Vagina (tissue), 2 donors: ENCODE measurements around the gene RETREG1. TPM values are rescaled to one million over a fixed set of nuclear protein-coding genes. Genes with fewer than 3 reads are reported as not detected.

ENCODE experiments used
- DNase-seq, 2 donors: peaks; one replicate each; pipeline ENCODE4 v3.0.0-alpha.2; 2017; ENCODE audit errors: extremely low spot score in 2 of 2
- H3K27ac ChIP-seq: fragments of 200-600 bp; sonication (generic); one replicate; pipeline ENCODE4 v1.5.1; 2019
- H3K27me3 ChIP-seq: fragments of 200-600 bp; sonication (generic); one replicate; pipeline ENCODE4 v1.5.1; 2019
- H3K36me3 ChIP-seq, 2 donors: fragments of 200-600 bp; sonication (generic); one replicate each; pipeline ENCODE4 v1.5.1; 2017 to 2019
- H3K4me1 ChIP-seq: fragments of 200-600 bp; sonication (generic); one replicate; pipeline ENCODE4 v1.5.1; 2019
- H3K4me3 ChIP-seq, 2 donors: fragments of 200-600 bp; sonication (generic); 1 replicate in 1 of 2; 2 replicates in 1 of 2; pipeline ENCODE4 v1.5.1; 2016 to 2019
- H3K9me3 ChIP-seq: fragments of 200-600 bp; sonication (generic); one replicate; pipeline ENCODE4 v1.5.1; 2019
- POLR2A ChIP-seq, 2 donors: fragments of 450-650 bp; IDR thresholded peaks; one replicate each; pipeline ENCODE4 v1.6.1; 2017; ENCODE audit warnings: antibody characterized with exemption in 2 of 2, mild to moderate bottlenecking in 2 of 2, moderate library complexity in 2 of 2
- POLR2AphosphoS5 ChIP-seq, 2 donors: sonication (generic); formaldehyde crosslinking; IDR thresholded peaks; one replicate each; pipeline ENCODE4 v1.9.0; 2017; ENCODE audit warnings: antibody characterized with exemption in 2 of 2, mild to moderate bottlenecking in 2 of 2, low read depth in 1 of 2; ENCODE audit not compliant: insufficient read depth in 1 of 2
- intact Hi-C: fragments of 100-400 bp; cut with DNase I; formaldehyde crosslinking; loops from one replicate; pipeline ENCODE4 v1.15.1; 2023
- total RNA-seq: library from RNA; depleted of rRNA; stranded (reverse); fragments of >200 nt; gene quantifications from one replicate; pipeline ENCODE4 v1.2.3, GENCODE V29; 2016
- TF ChIP-seq, protein P1 (sequence below), 3 experiments: fragments of 450-650 bp in 2 of 3; fragments of 200-600 bp in 1 of 3; sonication (generic) in 1 of 3; IDR thresholded peaks; one replicate each; pipeline ENCODE4 v1.5.1; 2017 to 2019; ENCODE audit warnings: antibody characterized with exemption in 3 of 3, mild to moderate bottlenecking in 2 of 3, moderate library complexity in 2 of 3

Gene RETREG1
- total RNA-seq, 1 donor from 2014 or later, result 27.7 TPM

DNA sequence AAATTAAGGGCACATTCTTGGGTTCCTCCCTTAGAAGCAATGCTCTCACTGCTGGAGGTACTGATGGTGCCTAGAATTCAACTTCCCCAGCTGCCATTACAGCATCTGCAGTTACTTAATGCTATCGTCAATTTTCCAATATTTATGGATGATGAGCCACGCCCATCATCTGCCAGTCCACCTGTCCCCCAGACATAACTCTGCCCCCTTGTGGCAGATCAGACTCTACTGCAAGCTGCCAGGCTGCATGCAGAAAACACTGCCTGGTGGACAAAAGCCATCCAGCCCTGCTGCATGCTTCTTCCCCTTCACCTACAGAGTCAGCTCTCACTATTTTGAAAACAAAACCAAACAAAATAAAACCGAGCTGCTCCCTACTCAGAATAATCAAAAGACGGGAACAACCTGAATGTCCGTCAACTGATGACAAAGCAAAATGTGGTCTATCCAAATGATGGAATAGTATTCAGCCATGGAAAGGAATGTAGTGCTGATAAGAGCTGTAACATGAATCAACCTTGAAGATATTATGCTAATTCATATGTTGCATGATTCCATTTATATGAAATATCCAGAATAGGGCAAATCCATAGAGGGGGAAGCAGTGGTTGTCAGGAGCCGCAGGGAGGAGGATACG, 66.4 kb downstream of the RETREG1 start:
- intact Hi-C loops, result no loop called here
- Histone ChIP-seq H3K36me3 (no peaks in the 10 kb centered on the region), H3K27me3 (no peaks in the 10 kb centered on the region), H3K4me1 (peaks cover 37% of the 10 kb centered on the region), H3K9me3 (no peaks in the 10 kb centered on the region), H3K4me3 (no peak overlapping the region), H3K27ac (peak overlapping the region; percentile 19)
- no peak for TF ChIP-seq POLR2A (IDR thresholded peaks at IDR 0.05)
- TF ChIP-seq, protein P1, sequence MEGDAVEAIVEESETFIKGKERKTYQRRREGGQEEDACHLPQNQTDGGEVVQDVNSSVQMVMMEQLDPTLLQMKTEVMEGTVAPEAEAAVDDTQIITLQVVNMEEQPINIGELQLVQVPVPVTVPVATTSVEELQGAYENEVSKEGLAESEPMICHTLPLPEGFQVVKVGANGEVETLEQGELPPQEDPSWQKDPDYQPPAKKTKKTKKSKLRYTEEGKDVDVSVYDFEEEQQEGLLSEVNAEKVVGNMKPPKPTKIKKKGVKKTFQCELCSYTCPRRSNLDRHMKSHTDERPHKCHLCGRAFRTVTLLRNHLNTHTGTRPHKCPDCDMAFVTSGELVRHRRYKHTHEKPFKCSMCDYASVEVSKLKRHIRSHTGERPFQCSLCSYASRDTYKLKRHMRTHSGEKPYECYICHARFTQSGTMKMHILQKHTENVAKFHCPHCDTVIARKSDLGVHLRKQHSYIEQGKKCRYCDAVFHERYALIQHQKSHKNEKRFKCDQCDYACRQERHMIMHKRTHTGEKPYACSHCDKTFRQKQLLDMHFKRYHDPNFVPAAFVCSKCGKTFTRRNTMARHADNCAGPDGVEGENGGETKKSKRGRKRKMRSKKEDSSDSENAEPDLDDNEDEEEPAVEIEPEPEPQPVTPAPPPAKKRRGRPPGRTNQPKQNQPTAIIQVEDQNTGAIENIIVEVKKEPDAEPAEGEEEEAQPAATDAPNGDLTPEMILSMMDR (IDR thresholded peaks at IDR 0.05), result no peak
- DNase-seq, result no peak

DNA sequence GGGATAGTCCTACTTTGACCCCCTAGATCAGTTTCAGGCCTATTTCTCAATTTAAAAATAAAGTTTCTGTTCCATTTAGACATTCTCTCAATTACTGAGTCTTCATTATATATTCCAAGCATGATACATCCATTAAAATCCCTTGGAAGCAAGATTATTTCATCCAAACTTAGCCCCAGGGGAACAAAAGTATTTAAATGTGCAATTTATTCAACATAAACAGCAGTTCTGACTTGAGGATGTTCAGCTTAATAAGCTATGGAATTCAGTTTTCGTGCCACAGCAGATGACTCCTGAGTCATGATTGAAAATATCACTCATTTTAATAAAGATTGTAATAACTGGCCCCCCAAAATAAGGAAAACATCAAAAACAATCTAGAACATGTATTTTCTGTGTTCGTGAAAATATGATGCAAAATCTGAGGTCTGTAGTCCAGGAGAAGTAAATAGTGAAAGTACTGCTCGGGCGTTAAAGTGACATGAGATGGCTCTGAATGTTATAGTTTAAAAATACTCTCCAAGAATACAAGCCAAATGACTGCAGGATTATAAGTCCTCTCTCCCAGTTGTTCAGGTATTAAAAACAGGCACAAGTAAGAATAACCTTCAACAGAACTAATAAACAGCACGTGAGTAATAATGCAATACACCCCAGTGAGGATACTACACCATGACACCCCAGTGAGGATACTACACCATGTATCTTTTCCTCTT, 67.1 kb downstream of the RETREG1 start:
- Histone ChIP-seq H3K4me3 (no peak overlapping the region), H3K27me3 (no peaks in the 10 kb centered on the region), H3K4me1 (peaks cover 44% of the 10 kb centered on the region), H3K9me3 (no peaks in the 10 kb centered on the region), H3K27ac (peak overlapping the region; percentile 64), H3K36me3 (no peaks in the 10 kb centered on the region)
- no peak for DNase-seq
- TF ChIP-seq, protein P1 (IDR thresholded peaks at IDR 0.05), result no peak
- intact Hi-C loops, result loop anchor here (10.0 kb wide), 1 partner anchor 55 kb away; no protein-coding TSS in a partner anchor

DNA sequence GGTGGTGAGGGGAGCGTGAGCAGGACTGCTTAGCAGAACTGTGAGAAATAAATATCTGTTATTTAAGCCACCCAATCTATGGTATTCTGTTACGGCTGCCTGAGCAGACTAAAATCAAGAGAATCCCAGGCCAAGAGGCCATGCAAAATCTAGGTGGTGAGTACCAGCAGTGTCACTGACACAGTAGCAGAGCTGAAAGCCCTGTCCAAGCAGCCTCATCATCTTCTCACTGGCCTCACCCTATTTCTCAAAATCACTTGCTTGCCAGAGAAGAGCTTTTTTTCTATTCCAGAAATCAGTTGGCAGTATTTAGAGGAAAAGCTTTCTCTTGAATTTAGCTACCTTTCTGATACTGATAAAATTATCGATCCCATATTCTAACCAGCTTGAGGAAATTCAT, 68.0 kb downstream of the RETREG1 start:
- intact Hi-C loops, result loop anchor here (10.0 kb wide), 1 partner anchor 54 kb away; no protein-coding TSS in a partner anchor
- DNase-seq, result no peak
- H3K4me3 ChIP-seq, result no peak overlapping the region
- H3K4me1 ChIP-seq, result peaks cover 44% of the 10 kb centered on the region
- H3K27ac ChIP-seq, result peak overlapping the region; percentile 64
- H3K9me3 ChIP-seq, result no peaks in the 10 kb centered on the region
- H3K36me3 ChIP-seq, result no peaks in the 10 kb centered on the region
- H3K27me3 ChIP-seq, result no peaks in the 10 kb centered on the region
- TF ChIP-seq POLR2AphosphoS5 (IDR thresholded peaks at IDR 0.05; ENCODE audit: insufficient read depth in 1 of 2, low read depth in 1 of 2) (no peak), POLR2A (IDR thresholded peaks at IDR 0.05) (no peak)
- TF ChIP-seq, protein P1 (IDR thresholded peaks at IDR 0.05), result no peak

DNA sequence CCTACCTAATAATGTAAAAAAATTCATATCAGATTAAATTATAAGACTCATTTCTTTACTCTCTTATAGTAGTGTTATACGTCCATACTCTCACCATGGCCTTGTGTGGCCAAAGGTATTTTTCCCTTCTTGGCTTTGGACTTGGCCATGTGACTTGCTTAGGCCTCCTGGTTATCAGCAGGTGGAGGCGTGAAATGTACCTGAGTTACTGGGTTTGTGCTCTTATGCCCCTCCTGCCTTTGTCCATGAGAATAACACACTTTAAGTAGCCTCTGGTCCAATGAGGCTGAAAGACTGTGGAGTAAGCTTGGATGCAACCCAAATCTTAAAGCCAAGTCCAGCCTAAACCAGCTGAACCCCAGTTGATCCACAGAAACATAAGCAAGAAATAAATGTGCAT, 68.7 kb downstream of the RETREG1 start:
- no peaks in the 10 kb centered on the region for H3K9me3 ChIP-seq
- peak overlapping the region; percentile 64 for H3K27ac ChIP-seq
- TF ChIP-seq POLR2AphosphoS5 (IDR thresholded peaks at IDR 0.05; ENCODE audit: insufficient read depth in 1 of 2, low read depth in 1 of 2) (no peak), POLR2A (IDR thresholded peaks at IDR 0.05) (no peak)
- TF ChIP-seq, protein P1 (IDR thresholded peaks at IDR 0.05), result no peak
- DNase-seq, result no peak
- H3K27me3 ChIP-seq, result no peaks in the 10 kb centered on the region
- H3K36me3 ChIP-seq, result no peaks in the 10 kb centered on the region
- intact Hi-C loops, result loop anchor here (10.0 kb wide), 1 partner anchor 53 kb away; no protein-coding TSS in a partner anchor
- peaks cover 44% of the 10 kb centered on the region for H3K4me1 ChIP-seq
- H3K4me3 ChIP-seq, result no peak overlapping the region
